ENCODE data around the gene SOWAHD.

- TF ChIP-seq POLR2AphosphoS5 (IDR thresholded peaks at IDR 0.05; ENCODE audit: low read depth, low read length) (no peak), POLR2A (IDR thresholded peaks at IDR 0.05; ENCODE audit: low read depth, low read length) (no peak)
Observed at GRCh38 chrX:119753001-119753400, 5.4 kb upstream of the SOWAHD start.
